CD4-positive, alpha-beta T cell treated with Interleukin-1 beta for 1 hour (primary cell): ENCODE data around the gene ZNF202.

Experiments
- DNase-seq, 2 donors: peaks; one replicate each; pipeline ENCODE4 v3.0.0-alpha.2; 2020 to 2022

The ZNF202 gene

GRCh38 chr11:123682696-123683410 is 58.6 kb downstream of the ZNF202 start:
- no peak for DNase-seq

DNA sequence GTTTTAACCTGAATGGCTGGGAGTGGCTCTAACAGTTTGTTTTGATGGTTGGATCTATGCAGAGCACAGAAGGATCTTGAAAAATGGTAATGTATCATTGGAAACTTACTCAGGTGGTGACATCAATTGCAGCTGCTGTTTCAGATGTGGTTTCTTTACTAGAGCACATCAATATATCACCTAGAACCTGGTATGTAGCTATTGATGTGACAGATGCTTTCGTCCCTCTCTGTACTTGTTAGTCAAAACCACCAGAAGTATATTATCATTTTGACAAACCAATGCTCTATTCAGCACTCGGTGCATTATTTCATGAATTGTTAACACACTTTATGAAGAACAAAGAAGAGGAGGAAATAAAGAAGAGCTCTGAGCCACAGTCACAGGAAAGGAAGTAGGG is 60.4 kb downstream of the ZNF202 start:
- peak in 1 of 2 donors; percentile 20 for DNase-seq

- no peak for DNase-seq
Observed at GRCh38 chr11:123678246-123678645, 63.2 kb downstream of the ZNF202 start.

DNA sequence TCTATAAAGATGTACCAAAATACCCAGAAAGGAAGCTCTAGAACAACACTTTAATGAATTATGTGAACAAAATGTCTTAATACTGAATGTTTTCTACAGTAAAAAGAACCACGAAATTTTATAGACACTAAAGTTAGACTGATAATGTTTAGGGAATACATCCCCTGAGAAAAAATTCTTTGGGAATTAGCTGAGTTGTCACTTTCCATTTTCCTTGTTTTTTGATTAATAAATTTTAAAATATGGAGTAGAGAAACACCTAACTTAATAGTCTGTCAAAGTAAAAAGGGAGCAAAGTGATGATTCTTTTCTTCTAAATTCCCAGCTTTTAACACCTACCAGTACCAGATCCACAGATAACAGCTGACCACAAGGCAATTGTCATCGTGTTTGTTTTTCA is 64.0 kb downstream of the ZNF202 start:
- DNase-seq, result no peak

DNA sequence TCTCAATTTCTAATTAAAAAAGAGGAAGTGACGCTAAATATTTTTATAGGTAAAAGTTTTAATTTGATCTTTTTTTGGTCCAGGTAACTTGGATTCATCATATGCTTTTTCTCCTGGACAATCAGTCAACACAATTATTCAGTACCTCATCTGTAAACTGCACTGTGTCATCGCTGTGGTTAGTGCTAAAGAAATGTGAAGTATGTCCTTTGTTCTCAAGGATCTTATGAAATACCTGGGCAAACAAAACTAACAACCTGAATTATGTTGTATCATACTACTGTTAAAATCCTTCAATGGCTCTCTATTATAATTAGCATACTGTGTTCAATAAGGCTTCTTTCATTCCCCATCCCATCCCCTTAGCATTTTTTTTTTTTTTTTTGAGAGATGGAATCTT is 67.2 kb downstream of the ZNF202 start:
- DNase-seq, result no peak
